ENCODE measurements around the gene EPRS1. TPM values are rescaled to one million over a fixed set of nuclear protein-coding genes. Genes with fewer than 3 reads are reported as not detected.

The EPRS1 gene
- total and polyA plus RNA-seq, 2 of the 13 experiments (the other 11 are each of a cell fraction or from before 2014, with no cell fraction given), result 86.1 to 124 TPM

DNA sequence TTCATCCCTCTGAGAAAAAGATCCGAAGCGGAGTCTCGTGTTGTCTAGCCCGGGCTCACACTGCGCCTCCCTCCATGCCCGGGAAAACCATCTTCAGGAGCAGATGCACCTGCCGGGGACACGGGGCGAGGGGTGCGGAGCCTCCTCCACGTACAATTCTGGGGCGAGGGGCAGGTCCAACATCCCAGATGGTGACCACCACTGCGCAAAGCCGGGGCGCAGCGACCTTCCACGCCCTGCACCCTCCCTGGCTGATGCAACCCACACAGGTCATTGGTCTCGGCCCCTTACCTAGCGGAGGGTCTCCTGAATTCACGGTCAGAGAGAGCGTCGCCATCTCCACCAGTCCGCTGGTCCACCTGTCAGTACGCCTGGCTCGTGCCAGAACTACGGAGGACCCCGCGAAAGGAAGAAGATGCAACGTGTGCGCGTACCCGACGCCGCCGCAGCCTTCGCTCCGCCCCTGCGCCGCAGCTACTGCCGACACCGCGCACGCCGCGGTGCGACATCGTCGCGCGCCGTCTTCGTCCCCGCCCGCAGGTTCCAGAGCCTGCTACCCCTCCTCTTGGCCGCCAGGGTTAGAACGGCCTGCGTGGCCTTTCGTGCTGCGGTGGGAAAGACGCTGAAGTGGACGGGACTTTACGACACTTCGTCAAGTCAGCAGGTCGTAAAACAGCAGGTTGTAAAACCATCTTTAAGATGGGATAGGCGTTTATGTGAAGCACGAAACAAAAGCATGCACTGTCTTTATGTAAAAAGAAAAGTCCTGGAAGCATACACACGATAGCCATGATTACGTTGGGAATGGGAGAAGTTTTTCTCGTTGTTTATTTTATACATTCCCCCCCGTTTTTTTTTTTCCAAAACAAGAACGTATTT, at the start of gene EPRS1 (continued):
- TF ChIP-seq, protein P1, sequence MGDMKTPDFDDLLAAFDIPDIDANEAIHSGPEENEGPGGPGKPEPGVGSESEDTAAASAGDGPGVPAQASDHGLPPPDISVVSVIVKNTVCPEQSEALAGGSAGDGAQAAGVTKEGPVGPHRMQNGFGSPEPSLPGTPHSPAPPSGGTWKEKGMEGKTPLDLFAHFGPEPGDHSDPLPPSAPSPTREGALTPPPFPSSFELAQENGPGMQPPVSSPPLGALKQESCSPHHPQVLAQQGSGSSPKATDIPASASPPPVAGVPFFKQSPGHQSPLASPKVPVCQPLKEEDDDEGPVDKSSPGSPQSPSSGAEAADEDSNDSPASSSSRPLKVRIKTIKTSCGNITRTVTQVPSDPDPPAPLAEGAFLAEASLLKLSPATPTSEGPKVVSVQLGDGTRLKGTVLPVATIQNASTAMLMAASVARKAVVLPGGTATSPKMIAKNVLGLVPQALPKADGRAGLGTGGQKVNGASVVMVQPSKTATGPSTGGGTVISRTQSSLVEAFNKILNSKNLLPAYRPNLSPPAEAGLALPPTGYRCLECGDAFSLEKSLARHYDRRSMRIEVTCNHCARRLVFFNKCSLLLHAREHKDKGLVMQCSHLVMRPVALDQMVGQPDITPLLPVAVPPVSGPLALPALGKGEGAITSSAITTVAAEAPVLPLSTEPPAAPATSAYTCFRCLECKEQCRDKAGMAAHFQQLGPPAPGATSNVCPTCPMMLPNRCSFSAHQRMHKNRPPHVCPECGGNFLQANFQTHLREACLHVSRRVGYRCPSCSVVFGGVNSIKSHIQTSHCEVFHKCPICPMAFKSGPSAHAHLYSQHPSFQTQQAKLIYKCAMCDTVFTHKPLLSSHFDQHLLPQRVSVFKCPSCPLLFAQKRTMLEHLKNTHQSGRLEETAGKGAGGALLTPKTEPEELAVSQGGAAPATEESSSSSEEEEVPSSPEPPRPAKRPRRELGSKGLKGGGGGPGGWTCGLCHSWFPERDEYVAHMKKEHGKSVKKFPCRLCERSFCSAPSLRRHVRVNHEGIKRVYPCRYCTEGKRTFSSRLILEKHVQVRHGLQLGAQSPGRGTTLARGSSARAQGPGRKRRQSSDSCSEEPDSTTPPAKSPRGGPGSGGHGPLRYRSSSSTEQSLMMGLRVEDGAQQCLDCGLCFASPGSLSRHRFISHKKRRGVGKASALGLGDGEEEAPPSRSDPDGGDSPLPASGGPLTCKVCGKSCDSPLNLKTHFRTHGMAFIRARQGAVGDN (CRISPR knock-in tag; IDR thresholded peaks at IDR 0.05), result peak; percentile 98
- no peak for TF ChIP-seq JUNB (CRISPR knock-in tag; IDR thresholded peaks at IDR 0.05; ENCODE audit: borderline replicate concordance)
- no peak for TF ChIP-seq SMARCE1 (IDR thresholded peaks at IDR 0.05; ENCODE audit: borderline replicate concordance)
- peak; percentile 98 for TF ChIP-seq SPEN (CRISPR knock-in tag; IDR thresholded peaks at IDR 0.05; ENCODE audit: low read depth)
- 0 out of 2 replicates have a peak, but pooled peaks have one; percentile 79 for TF ChIP-seq ZNF333 (CRISPR knock-in tag; IDR thresholded peaks at IDR 0.05; ENCODE audit: borderline replicate concordance)
- TF ChIP-seq ZXDC (CRISPR knock-in tag; IDR thresholded peaks at IDR 0.05), result no peak
- TF ChIP-seq ZFP37 (CRISPR knock-in tag; IDR thresholded peaks at IDR 0.05; ENCODE audit: borderline replicate concordance), result no peak
- TF ChIP-seq, protein P2, sequence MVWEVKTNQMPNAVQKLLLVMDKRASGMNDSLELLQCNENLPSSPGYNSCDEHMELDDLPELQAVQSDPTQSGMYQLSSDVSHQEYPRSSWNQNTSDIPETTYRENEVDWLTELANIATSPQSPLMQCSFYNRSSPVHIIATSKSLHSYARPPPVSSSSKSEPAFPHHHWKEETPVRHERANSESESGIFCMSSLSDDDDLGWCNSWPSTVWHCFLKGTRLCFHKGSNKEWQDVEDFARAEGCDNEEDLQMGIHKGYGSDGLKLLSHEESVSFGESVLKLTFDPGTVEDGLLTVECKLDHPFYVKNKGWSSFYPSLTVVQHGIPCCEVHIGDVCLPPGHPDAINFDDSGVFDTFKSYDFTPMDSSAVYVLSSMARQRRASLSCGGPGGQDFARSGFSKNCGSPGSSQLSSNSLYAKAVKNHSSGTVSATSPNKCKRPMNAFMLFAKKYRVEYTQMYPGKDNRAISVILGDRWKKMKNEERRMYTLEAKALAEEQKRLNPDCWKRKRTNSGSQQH (CRISPR knock-in tag; IDR thresholded peaks at IDR 0.05; ENCODE audit: low read depth), result peak; percentile 83
- peak; percentile 6; the same call in 1 of the 2 replicates for TF ChIP-seq ETV5 (CRISPR knock-in tag; IDR thresholded peaks at IDR 0.05; ENCODE audit: borderline replicate concordance)
- peak; percentile 84 for TF ChIP-seq ATF1 (CRISPR knock-in tag; IDR thresholded peaks at IDR 0.05)
- no peak for TF ChIP-seq NR3C1 (CRISPR knock-in tag; IDR thresholded peaks at IDR 0.05)
- TF ChIP-seq, protein P3, sequence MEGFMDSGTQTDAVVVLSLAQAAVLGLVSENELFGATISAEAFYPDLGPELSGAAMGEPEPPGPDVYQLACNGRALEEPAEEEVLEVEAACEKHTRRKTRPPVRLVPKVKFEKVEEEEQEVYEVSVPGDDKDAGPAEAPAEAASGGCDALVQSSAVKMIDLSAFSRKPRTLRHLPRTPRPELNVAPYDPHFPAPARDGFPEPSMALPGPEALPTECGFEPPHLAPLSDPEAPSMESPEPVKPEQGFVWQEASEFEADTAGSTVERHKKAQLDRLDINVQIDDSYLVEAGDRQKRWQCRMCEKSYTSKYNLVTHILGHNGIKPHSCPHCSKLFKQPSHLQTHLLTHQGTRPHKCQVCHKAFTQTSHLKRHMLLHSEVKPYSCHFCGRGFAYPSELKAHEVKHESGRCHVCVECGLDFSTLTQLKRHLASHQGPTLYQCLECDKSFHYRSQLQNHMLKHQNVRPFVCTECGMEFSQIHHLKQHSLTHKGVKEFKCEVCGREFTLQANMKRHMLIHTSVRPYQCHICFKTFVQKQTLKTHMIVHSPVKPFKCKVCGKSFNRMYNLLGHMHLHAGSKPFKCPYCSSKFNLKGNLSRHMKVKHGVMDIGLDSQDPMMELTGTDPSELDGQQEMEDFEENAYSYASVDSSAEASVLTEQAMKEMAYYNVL (CRISPR knock-in tag; IDR thresholded peaks at IDR 0.05; ENCODE audit: borderline replicate concordance), result peak; percentile 91
- TF ChIP-seq, protein P4, sequence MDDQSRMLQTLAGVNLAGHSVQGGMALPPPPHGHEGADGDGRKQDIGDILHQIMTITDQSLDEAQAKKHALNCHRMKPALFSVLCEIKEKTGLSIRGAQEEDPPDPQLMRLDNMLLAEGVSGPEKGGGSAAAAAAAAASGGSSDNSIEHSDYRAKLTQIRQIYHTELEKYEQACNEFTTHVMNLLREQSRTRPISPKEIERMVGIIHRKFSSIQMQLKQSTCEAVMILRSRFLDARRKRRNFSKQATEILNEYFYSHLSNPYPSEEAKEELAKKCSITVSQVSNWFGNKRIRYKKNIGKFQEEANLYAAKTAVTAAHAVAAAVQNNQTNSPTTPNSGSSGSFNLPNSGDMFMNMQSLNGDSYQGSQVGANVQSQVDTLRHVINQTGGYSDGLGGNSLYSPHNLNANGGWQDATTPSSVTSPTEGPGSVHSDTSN (CRISPR knock-in tag; IDR thresholded peaks at IDR 0.05; ENCODE audit: borderline replicate concordance), result 0 out of 2 replicates have a peak, but pooled peaks have one; percentile 65
- TF ChIP-seq TBX3 (IDR thresholded peaks at IDR 0.05; ENCODE audit: borderline replicate concordance), result no peak
- no peak for TF ChIP-seq NFE2 (CRISPR knock-in tag; IDR thresholded peaks at IDR 0.05)
- peak; percentile 87; the same call in 1 of the 2 replicates for TF ChIP-seq ARID2 (CRISPR knock-in tag; IDR thresholded peaks at IDR 0.05; ENCODE audit: borderline replicate concordance)
